HG03135 (cell line): ENCODE results near the gene TWIST2.

Experiments
- ATAC-seq: cut with Tn5 transposase; IDR thresholded peaks from one replicate; pipeline ENCODE4 v1.9.1; 2021; ENCODE audit warnings: mild to moderate bottlenecking, moderate library complexity; ENCODE audit not compliant: unreplicated experiment

The TWIST2 gene

DNA sequence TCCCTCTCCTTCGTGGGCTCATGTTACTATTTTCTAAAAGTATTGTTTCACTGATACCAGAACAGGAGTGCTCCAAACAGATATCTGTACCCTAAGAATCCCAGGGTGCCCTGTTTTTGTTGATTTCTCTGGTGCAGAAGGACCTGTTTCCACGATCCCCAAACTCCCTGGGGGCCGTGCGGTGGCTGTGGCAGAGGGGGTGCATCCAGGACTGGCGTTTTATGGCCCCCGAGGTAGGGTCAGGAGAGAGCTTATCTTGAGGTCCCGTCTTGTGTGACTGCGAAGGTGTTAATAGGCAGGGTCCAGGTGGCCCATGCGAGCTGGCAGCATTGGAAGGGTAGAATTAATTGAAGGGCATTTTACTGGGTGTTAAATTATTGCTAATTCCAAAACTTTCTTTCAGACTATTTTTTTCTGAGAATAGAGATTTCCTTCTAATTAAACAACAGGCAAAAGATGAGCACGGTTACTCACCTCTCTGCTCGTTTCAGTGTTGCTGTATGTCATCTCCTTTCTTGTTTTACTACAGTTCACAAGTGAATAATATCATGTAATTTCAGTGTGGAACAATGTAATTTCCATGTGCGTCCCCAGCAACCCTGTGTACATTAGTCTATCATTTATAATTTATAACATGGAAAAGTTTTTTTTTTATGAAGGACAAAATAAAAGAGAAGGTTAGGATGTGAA lies 8.2 kb downstream of the TWIST2 start:
- ATAC-seq, result no peak

DNA sequence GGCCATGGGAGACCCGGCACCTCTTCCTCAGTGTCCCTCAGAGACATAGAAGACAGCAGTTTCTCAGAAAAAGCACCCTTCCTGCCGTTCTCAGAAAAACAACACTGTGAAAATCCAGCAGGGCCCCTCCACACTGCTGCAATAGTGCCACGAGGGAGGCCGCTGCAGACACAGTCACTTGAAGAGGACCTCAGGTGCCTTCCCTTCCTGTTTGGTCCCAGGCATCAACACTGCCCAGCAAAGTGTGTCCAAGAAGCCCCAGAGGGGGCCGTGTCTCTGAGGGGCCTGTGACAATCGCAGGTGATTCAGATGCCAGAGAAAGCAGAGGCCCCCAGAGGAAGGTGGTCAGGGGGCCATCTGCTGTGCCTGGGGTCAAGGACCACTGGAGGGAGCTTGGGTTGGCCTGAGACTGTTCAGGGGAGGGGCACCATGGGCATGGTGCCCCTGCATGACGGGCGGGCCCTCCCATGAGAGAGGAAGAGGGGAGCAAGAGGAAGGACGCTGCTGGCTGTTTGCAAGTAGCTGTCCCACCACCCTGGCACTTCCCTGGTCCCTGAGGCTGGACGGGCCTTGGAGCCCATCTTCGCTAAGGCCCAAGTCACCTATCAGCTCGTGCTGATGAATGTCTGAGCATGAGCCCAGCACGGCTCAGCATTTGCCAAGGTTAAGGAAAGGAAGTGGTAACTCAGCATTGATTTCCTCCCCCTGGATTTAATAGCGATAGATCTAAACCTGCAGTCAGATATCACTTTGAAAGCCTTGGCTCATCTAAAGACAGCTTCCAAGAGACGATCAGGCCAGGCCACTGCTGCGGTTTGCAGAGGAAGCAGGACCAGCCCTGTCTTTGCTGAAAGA lies 9.1 kb downstream of the TWIST2 start:
- ATAC-seq, result no peak

DNA sequence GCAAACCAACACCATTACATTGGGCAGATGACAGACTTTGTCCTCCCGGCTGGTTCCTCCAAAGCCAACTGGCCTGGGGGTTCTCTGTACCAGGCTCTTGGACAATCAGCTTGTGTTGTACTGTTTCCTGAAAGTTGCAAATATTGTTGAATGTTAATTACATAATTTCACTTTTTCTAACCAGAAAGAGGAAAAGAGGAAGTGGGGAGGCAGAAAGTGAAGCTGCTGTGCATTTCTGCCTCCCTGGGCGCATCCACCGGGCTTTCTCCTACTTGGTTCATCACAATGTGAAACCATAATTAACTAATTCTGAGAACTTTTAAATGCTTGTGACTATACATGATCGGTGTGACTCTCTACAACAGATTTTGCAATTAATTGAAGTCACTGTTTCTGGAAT lies 10.1 kb downstream of the TWIST2 start:
- ATAC-seq, result no peak

DNA sequence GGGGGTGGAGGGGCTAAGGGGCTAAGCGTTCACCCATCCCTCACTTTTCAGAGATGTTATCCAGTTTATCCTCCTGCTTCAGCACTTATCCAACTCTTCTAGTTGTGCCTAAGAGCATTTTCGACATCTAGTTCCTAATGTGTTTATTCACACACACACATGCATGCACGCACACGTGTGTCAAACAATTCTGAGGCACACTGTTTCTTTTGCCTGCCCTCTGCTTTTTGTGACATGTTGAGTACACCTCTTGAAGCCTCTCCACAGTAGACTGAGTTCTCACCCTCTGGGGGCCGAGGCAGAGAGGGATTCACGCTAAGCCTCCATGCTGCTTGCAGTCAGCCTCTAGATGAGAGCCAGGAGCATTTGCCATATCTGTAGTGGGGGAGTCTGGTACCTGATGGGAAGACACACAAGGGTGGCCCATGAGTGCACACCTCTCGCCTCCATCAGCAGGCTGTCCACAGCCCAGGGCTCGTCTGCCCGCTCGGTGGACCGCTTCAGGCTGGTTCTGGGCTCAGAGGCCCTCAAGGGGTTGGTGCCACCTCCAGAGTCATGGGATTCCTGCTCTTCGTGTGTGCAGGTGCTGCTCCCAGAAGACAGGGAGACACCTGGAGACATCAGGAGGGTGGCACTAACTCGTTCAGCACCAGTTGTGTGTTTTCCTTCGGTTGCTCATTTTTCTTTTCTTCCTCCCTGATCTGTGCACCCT lies 11.9 kb downstream of the TWIST2 start:
- no peak for ATAC-seq

DNA sequence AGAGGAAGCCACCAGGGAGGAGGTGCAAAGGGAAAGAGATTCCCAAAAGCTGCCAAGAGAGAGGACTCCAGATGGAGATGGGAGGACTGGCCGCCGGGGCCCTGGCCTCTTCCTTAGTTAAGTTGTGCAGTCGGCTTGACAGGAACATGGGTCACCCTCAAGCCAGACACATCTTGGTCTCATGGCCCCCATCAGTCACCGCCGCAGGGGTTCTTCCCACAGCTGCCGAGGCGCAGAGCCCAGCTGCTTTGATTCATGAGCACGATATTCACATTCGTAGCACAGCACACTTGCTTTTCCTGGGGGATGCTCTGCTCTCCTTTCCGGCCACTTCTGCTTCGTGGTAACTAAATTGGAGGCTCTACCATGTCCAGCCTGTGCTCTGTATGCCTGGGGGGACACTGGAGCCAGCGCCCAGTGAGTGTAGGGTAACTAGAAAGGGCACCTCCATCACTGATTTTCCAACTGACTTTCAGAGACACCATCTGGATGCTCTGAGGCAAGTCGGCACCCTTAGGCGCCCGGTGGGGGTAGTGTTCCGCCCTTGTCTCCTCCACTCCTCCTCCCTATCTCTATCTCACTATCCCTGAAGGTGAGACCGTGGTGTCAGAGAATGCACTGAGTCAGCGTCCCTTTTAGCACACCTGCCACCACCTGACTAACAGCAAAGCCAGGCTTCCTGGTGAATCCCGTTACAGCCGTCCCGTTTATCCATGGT lies 13.3 kb downstream of the TWIST2 start:
- no peak for ATAC-seq

DNA sequence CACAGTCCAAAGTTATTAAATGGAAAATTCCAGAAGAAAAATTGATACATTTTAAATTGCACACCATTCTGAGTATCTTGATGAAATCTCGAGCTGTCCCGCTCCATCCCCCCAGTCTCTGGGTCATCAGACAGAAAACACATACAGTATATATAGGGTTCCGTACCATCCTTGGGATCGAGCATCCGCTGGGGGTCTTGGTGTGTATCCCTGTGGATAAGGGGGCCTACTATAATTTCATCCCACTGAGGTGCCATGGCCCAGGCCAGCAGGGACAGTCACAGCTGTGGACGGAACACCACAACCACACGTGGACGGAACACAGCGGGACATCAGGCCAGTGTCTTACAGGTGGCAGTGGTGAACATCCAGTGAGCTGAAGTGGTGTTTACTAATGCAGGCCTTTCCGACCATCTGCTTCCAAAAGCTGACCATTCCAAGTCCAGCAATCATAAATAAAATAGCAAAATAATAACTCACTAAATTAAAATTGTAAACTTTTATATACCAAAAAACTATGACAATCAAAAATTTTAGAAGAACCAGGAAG lies 14.0 kb downstream of the TWIST2 start:
- ATAC-seq, result no peak

DNA sequence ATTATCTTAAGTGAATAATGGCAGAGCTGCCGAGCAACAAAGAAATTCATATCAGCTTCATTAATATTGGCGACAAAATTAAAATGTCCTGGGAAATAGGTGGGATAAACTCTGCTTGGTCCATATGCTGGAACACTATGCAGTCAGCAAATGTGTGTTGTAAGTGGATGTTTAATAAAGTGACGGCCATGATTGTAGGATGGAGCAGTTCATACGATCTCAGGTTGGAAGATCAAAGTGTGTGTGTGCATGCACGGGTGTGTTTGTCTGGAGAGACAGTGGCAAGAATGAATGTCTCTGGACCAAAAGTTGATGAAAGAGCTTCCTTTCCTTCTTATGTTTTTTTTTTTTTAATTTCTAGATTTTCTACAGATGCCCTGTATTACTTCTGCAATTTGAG lies 14.8 kb downstream of the TWIST2 start:
- no peak for ATAC-seq

DNA sequence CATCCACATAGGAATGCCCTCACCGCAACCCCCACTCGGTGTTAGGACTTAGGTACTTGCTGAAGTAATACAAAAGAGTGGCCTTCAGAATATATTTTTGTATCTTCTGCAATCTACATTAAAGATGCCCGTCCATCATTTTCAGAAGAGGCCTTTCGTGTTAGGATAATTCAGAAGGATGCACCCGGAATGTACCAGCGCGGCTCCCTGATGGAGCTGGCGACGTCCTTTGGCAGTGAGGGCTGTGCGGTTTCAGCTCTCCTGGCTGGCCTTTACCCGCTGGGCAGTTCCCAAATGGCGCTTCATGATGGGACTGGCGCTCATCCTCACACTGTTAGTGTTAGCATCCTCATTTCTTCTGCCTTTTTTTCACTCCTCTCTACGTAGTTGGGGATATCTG lies 15.3 kb downstream of the TWIST2 start:
- no peak for ATAC-seq

DNA sequence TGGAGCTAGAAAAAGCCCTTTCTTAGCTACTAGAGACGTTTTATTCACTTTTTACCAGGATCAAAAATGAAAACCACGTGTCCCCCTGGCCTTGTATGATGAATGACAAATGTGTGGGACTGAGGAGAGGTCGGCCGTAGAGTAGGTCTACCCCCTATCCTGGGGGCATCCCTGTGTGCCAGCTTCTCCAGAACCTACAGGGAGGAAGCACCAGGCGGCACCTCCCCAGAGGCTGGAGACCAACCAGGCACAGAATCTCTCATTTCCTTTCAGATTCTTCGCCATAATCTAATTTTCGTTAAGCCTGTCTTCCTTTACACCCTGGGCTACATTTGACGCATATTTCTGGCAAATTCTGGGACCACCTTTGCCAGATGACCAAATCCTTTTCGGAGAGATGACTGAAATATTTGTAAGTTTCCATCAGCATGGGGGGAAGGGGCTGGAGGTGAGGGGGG lies 15.9 kb downstream of the TWIST2 start:
- ATAC-seq, result no peak

DNA sequence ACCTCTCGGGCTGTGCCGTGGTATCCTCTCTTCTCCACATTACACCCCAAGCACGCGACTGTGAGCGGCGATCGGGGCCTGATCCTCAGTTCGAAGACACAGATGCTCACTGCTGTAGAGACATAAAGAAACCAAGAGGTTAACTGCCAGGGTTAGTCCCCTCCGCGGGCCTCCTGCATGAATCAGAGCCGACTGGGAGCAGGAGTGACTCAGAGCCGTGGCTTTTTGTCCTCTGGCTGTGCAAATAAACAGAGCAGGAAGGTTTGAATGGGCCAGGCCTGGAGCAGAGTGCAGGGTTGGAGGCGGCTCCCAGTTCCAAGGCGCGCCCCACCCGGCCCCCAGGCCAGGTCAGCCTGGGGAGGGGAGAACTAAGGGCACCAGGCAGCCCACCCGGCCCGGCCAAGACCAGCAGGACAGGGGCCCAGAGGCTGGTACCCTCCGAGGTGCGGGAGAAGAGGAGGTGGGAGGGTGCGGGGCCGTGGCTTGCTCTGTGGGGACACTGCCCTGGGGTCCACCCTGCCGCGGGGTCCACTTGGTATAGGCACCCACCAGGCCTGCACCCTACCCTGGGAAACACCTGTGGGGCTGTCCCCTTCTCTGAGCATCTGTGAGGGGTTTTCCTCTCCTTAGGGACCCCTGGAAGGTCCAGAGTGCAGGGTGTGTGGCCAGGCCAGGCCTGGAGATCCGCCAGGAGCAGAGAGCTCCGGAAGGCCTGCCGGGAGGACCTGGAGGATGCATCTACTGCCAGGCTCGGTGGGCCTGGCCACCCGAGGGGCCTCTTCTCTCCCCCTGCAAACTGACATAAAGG lies 16.5 kb downstream of the TWIST2 start:
- ATAC-seq, result no peak

DNA sequence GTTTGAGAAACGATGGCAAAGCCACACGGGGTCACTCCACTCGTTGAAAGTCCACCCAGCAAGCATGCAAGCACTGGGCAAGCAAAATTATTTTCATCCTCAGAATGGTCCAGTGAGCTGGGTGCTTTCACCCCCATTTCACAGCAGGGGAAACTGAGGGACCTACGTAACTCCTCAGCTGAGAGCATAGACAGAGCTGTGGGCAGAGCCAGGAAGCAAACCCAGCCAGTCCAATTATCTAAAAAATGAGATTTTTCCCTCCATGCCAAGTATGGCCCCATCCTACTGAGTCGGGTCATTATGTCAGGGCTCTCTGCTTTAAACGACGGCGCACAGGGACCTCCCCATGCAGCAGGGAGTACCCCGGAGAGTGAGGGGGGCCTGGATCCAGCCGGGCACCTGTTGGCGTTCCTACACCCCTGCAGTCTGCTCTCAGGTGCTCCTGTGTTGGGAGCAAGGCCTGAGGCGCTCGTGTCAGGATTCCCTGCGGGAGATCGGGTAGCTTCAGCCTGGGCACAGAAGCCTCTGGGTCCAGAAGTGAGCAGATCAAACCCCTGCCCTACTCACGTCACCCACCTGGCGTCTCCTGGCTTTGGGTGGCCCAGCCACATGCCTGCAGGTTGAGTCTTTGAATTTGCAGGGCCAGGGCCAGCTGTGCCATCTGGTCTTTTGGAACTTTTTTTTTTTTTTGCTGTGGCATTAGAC lies 17.3 kb downstream of the TWIST2 start:
- ATAC-seq, result no peak

DNA sequence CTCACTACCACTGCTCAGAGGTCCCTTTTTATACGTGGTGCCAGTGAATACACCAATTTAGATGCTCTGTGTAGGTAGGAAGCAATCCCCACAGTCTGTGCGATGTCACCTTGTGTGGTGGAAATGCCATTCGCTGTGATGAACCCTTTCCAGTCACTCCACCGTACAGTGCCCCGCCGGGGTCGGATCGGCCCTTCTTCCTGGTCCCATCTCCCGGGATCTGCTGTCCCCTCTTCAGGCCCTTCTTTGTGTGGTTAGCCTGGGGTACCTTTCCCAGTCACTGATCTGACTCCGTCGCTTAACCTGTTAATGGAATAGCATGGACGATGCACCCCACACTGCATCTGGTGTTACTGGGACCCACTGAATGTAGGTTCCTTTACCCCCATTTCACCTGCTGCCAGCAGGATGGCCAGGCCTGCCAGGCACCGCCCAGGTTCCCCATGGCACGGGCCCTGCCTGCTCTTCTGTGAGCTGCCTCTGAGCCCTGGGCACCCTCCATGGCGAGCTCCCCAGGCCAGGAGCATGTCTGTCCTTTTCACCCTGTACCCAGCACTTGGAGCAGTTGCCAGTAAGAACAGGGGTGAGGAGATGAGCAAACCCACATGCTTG lies 18.0 kb downstream of the TWIST2 start:
- ATAC-seq, result no peak

DNA sequence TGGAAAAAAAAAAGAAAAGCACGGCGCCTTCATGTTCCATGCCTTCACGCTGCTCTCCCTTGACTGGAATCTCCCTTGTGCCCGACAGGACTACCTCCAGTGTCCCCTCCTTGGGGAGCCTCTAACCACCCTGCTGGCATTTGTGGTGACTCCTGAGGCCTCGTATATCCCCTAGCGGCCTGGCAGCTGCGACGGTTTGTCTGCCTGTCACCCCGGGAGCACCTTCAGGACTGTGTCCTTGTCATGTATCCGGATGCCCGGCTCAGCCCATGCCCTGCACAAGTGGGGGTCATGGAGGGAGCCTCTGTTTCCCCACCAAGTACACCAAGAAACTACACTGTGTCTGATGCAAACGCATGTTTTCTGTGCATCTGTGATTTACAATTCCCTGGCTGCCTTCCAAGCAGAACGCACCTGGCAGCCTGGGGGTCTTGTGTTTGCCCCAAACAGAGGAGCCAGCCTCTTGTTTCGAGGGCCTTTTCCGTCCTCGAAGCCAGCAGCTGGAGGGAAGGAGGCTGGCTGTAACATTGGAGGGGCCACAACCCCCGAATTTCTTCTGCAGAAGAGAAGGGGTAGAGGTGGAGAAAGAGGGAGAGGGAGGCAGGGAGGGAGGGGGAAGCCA lies 18.9 kb downstream of the TWIST2 start:
- no peak for ATAC-seq

DNA sequence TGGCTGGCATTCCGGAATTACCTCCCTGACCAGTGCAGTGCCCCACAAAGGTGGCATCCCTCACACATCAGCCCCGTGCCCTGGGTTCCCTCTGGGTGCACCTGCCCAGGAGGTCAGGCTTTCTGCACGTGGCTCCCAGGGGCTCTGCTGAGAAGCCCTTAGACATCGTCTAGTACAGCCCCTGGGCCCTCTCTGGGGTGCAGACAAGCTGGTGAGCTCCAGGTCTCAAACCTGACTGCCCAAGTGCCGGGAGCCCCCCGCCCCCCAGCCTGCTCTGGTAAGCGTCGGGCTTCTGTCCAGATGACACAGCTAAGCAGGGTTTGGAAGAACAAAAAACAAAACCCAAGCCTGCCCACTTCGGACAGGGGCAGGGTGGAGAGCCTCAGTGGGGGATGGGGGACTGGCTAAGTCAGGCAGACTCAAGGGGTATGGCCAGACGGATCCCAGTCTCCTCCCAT lies 20.2 kb downstream of the TWIST2 start:
- ATAC-seq, result no peak

DNA sequence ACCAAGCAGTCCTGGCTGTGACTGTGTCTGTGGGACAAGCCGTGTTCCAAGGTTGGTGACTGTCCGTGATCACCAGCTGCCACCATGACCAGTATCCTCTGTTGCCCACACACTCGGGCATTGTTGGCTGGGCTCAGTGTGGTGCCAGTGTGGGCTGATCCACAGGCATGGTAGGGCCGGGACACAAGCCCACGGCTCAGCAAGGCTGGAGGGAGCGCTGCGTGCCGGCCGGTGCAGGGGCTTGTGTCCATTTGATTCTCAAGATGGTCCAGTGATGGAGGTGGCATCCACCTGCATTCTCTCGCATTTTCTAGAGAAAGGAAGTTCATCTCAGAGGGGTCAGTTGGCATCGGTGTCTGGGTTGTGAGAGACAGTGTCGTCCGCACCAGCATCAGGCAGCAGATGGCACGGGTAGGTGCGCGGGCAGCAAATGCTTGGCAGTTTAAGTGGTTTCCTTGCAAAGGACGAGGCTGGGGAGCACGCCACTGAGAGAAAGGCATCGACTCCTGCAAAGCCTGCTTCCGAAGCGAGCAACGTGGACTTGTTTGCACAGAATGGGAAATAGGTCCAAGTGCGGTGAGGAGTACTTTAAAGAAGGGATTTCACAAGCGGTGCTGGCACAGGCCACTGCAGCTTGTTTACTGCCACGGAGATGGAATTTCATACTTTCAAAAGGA lies 20.9 kb downstream of the TWIST2 start:
- ATAC-seq, result no peak

DNA sequence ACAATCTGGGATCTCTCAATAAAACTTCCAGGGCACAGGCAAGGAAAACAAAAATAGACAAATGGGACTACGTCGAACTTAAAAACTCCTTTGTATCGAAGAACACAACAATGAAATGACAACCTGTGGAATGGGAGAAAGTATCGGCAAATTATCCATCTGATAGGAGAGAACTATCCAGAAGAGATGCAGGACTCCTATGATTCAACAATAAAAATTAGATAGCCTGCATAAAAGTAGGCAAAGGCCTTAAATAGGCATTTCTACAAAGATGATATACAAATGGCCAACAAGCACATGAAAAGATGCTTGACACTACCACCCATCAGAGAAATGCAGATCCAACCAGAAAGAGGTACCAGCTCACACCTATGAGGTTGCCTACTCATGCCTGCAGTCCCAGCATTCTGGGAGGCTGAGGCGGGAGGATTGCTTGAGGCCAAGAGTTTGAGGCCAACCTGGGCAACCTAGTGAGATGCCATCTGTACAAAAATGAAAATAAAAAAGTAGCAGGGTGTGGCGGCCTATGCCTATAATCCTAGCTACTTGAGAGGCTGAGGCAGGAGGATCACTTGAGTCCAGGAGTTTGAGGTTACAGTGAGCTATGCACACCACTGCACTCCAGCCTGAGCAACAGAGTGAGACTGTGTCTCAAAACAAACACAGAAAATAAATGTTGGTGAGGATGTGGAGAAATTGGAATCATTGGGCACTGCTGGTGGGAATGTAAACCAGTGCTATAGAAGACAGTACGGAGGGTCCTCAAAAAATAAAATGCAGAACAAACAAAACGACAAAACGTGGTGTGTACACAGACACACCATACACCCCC lies 21.6 kb downstream of the TWIST2 start:
- ATAC-seq, result no peak

DNA sequence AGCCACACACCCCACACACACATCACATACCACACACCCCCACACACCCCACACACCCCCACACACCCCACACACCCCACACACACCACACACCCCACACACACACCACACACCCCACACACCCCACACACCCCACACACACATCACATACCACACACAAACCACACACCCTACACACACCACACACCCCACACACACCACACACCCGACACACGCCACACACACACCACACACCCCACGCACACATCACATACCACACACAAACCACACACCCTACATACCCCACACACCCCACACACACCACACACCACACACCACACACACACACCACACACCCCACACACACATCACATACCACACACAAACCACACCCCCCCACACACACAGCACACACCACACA lies 22.4 kb downstream of the TWIST2 start:
- ATAC-seq, result no peak
